NCI-H2196 (cell line): ENCODE results near the gene WWC1.
A peak's percentile ranks its signal among the peaks of the same experiment; 100 is the strongest.

Experiments
- DNase-seq: peaks from one replicate; lab custom pipeline; 2025; ENCODE audit not compliant: unreplicated experiment; lab: John Stamatoyannopoulos, UW

The WWC1 gene

GRCh38 chr5:168359820-168360460 is 68.5 kb downstream of the WWC1 start:
- DNase-seq: no peak

- DNase-seq: no peak
Observed at GRCh38 chr5:168360521-168361285, 69.3 kb downstream of the WWC1 start.

- peak; percentile 12 for DNase-seq
Observed at GRCh38 chr5:168362097-168362885, 70.8 kb downstream of the WWC1 start.

GRCh38 chr5:168364151-168364661 is 72.8 kb downstream of the WWC1 start:
- no peak for DNase-seq

GRCh38 chr5:168364750-168365550 is 73.5 kb downstream of the WWC1 start:
- DNase-seq: no peak

- DNase-seq: no peak
Observed at GRCh38 chr5:168365581-168366081, 74.2 kb downstream of the WWC1 start.

GRCh38 chr5:168366116-168366515 is 74.7 kb downstream of the WWC1 start:
- DNase-seq: no peak

- DNase-seq: no peak
Observed at GRCh38 chr5:168368854-168369253, 77.4 kb downstream of the WWC1 start.

GRCh38 chr5:168370831-168371230 is 79.4 kb downstream of the WWC1 start:
- DNase-seq: no peak

- DNase-seq: no peak
Observed at GRCh38 chr5:168372356-168372946, 81.0 kb downstream of the WWC1 start.

GRCh38 chr5:168374532-168374931 is 83.1 kb downstream of the WWC1 start:
- no peak for DNase-seq

- no peak for DNase-seq
Observed at GRCh38 chr5:168375214-168375613, 83.8 kb downstream of the WWC1 start.

GRCh38 chr5:168377525-168377924 is 86.1 kb downstream of the WWC1 start:
- DNase-seq: no peak

- no peak for DNase-seq
Observed at GRCh38 chr5:168378741-168379140, 87.3 kb downstream of the WWC1 start.

- DNase-seq: no peak
Observed at GRCh38 chr5:168382421-168382820, 91.0 kb downstream of the WWC1 start.

GRCh38 chr5:168390491-168390890 is 99.0 kb downstream of the WWC1 start:
- peak; percentile 9 for DNase-seq

GRCh38 chr5:168393773-168394172 is 102.3 kb downstream of the WWC1 start:
- DNase-seq: no peak

- no peak for DNase-seq
Observed at GRCh38 chr5:168400429-168401220, 109.2 kb downstream of the WWC1 start.

- DNase-seq: no peak
Observed at GRCh38 chr5:168401226-168401625, 109.8 kb downstream of the WWC1 start.
